C4-2B (cell line): ENCODE measurements around the gene STARD13.

Source experiments
- ZFX ChIP-seq: fragments of 450-650 bp; IDR thresholded peaks from 2 replicates; pipeline ENCODE4 v1.6.1; 2017
- TF ChIP-seq, protein P1 (sequence below): fragments of 450-650 bp; conservative IDR thresholded peaks from 2 replicates; pipeline ENCODE4 v1.5.1; 2017; ENCODE audit warnings: mild to moderate bottlenecking

DNA sequence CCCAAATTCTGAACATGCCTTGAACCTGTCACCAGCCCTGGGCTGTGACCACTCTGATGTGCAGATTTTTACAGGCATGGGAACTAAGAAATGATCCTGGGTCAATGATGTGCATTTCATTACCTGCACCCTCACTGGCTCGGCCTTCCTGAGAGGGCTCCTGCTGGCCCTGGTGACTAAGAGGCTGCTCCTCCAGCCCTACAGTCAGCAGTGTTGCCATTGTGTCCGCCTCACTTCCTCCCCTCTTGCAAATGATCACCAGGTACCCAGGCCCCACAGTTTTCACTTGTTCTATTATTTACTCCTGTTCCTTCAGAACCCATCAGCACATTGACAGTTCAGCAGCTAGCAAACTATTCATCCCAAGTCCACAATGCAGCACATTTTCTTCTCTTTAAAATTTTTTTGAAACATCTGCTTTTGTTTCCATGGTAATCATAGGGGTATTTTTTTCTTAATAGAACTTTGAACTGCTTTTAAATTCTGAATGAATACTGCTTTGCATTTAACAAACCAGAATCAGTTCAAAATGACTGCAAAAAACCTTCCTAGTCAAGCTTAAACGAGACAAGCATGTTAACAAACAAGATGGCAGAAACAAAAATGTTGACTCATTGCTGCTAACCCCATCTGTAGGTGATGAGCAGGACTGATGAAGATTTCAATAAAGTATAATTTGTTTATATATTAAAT lies 29.3 kb downstream of the STARD13 start:
- TF ChIP-seq, protein P1, sequence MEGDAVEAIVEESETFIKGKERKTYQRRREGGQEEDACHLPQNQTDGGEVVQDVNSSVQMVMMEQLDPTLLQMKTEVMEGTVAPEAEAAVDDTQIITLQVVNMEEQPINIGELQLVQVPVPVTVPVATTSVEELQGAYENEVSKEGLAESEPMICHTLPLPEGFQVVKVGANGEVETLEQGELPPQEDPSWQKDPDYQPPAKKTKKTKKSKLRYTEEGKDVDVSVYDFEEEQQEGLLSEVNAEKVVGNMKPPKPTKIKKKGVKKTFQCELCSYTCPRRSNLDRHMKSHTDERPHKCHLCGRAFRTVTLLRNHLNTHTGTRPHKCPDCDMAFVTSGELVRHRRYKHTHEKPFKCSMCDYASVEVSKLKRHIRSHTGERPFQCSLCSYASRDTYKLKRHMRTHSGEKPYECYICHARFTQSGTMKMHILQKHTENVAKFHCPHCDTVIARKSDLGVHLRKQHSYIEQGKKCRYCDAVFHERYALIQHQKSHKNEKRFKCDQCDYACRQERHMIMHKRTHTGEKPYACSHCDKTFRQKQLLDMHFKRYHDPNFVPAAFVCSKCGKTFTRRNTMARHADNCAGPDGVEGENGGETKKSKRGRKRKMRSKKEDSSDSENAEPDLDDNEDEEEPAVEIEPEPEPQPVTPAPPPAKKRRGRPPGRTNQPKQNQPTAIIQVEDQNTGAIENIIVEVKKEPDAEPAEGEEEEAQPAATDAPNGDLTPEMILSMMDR: no peak
- no peak for TF ChIP-seq ZFX
